Activated naive CD8-positive, alpha-beta T cell (primary cell): ENCODE measurements around the gene ZNF598.
A peak's percentile ranks its signal among the peaks of the same experiment; 100 is the strongest.
"Not testable (repeated sequence)": the region's sequence is repeated elsewhere in the genome, so short reads cannot be mapped to it uniquely, and the experiment has no call there.

Experiments
- H3K27ac Mint-ChIP-seq: one replicate; pipeline ENCODE4 v1.8.0; 2021; ENCODE audit warnings: mixed read lengths
- H3K27me3 Mint-ChIP-seq: one replicate; pipeline ENCODE4 v1.8.0; 2021; ENCODE audit warnings: mixed read lengths
- H3K36me3 Mint-ChIP-seq: one replicate; pipeline ENCODE4 v1.8.0; 2021; ENCODE audit warnings: mixed read lengths
- H3K4me1 Mint-ChIP-seq: one replicate; pipeline ENCODE4 v1.8.0; 2021; ENCODE audit warnings: low read depth, mixed read lengths
- H3K4me3 Mint-ChIP-seq: one replicate; pipeline ENCODE4 v1.8.0; 2021; ENCODE audit warnings: mild to moderate bottlenecking, mixed read lengths
- H3K9me3 Mint-ChIP-seq: one replicate; pipeline ENCODE4 v1.8.0; 2021; ENCODE audit warnings: low read depth, mixed read lengths

The ZNF598 gene

DNA sequence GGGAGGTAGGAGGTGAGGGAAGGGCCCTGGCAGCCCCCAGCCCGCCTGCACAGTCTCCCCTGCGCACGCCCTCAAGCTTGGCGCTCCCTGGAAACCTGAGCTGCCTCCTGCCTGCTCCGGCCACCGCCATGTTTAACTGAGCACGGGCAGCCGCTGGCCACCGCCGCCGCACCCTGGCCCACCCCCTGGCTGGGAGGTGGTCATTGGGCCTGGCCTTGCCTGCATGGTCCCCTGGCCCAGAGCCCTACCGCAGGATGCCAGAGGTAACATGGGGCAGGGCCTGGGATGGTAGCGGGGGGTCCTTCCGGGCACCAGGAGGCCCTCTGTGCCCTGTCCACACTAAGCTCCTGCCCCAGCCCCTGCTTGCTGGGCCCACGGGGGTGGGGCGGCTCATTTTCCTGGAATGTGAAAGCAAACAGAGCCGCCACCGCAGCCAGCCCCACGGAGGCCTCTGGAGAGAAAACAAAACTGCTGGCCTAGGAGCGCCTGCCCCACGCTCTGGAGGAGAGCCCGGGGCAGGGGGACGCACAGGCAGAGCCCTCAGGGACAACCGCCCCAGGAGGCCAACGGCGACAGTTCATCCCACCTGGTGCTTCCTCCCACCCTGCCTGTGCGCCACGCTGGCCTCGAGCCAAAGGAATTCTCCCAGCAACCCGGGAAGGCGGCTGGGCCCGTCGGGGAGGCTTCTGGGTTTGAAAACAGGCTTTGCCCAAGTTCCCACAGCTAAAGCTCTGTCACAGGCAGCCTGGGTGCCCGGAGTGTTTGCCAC lies 26.0 kb upstream of the ZNF598 start:
- no peaks in the 10 kb centered on the region for H3K4me1 Mint-ChIP-seq
- H3K27me3 Mint-ChIP-seq = no peaks in the 10 kb centered on the region
- H3K27ac Mint-ChIP-seq = no peak overlapping the region
- H3K36me3 Mint-ChIP-seq = no peaks in the 10 kb centered on the region
- H3K4me3 Mint-ChIP-seq = no peak overlapping the region
- no peaks in the 10 kb centered on the region for H3K9me3 Mint-ChIP-seq

DNA sequence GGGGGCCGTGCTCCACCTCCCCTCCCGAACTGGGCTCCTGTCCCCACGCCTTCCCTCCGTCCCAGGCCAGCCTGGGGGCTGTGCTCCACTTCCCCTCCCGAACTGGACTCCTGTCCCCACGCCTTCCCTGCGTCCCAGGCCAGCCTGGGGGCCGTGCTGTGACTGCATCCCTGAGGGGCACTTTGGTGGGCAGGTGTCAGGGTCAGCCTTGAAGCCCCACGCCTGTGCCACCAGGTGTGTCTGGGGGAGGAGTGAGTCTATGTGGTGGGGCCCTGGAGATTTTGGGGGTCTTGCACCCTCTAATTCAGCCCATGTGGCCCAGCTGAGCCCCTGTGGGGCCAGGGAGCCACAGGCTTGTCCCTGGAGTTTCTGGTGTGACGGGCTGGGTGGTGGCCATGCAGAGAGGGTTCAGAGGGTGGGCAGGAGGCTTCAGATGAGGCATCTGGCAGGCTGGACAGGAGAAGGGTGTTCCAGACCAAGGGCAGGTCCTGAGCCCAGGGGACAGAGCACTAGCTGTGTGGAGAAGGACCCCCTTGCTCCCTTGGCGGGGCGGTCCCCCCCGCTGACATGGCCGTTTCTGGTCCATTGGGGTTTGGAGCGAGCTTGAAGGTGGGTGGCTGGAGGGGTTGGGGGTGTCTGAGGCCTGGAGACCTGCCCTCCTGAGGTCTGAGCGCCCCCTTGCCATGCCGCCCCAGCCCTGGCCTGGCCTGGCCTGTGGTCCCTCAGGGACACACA lies 25.2 kb upstream of the ZNF598 start:
- no peaks in the 10 kb centered on the region for H3K36me3 Mint-ChIP-seq
- H3K27me3 Mint-ChIP-seq = no peaks in the 10 kb centered on the region
- no peak overlapping the region for H3K27ac Mint-ChIP-seq
- no peak overlapping the region for H3K4me3 Mint-ChIP-seq
- no peaks in the 10 kb centered on the region for H3K9me3 Mint-ChIP-seq
- H3K4me1 Mint-ChIP-seq = no peaks in the 10 kb centered on the region

DNA sequence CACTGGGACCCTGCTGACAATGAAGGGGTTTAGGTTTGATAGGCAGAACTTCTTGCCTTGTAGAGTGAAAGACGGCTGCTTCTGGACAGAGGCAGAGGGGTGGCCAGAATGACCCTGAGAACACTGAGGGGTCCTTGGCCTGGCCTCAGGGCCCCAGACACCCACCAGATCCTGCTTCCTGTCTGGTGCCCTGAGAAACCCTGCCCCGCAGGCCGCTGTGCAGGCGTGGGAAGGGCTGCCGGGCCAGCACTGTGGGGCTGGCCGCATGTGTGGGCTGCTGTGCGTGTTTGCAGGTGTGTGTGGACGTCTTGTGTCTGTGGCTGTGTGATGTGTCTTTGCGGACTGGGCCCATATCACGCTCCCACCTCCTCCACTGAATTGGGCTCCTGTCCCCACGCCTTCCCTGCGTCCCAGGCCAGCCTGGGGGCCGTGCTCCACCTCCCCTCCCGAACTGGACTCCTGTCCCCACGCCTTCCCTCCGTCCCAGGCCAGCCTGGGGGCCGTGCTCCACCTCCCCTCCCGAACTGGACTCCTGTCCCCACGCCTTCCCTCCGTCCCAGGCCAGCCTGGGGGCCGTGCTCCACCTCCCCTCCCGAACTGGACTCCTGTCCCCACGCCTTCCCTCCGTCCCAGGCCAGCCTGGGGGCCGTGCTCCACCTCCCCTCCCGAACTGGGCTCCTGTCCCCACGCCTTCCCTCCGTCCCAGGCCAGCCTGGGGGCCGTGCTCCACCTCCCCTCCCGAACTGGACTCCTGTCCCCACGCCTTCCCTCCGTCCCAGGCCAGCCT lies 24.5 kb upstream of the ZNF598 start:
- H3K27me3 Mint-ChIP-seq, H3K27ac Mint-ChIP-seq, H3K4me1 Mint-ChIP-seq, H3K9me3 Mint-ChIP-seq, H3K36me3 Mint-ChIP-seq, H3K4me3 Mint-ChIP-seq: not testable (repeated sequence)

DNA sequence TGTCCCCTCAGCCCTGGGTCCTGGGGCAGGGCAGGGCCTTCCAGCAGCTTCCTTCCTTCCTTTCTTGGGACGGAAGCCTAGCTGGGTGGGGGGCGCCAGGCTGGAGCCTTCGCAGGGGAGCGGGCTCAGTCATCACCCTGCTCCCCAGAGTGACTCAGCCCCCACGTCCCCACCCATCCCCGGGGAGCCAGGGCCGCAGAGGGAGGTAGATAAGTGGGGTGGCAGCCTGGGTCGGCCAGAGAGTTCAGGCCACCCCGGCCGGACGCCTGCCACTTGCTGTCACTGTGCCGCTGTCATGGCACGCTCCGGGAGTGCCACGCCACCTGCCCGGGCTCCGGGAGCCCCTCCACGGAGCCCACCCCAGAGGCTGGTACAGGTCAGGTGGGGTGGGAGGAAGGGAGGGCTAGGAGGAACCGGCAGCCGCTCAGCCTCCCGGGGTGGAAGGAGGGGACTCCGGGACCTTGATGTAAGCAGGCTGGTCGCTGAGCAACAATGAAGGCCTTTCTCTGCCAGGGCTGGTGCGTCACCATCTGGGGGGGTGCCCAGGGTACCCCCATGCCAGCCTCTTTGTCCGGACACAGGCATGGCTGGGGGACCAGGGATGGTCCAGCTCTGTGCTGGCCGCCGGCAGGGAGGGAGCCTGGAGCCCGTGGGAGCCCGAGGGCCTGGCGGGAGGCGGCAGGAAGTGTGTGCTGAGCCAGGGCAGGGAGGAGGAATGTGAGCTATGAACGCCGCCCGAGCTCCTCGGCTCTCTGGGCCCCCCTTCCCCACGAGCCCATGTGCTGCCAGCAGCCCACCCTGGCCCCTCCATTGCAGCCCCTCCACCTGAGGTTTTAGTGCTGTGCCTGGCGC lies 23.7 kb upstream of the ZNF598 start:
- Mint-ChIP-seq H3K4me3 (no peak overlapping the region), H3K9me3 (no peaks in the 10 kb centered on the region), H3K36me3 (no peaks in the 10 kb centered on the region), H3K27me3 (no peaks in the 10 kb centered on the region), H3K27ac (no peak overlapping the region), H3K4me1 (no peaks in the 10 kb centered on the region)

DNA sequence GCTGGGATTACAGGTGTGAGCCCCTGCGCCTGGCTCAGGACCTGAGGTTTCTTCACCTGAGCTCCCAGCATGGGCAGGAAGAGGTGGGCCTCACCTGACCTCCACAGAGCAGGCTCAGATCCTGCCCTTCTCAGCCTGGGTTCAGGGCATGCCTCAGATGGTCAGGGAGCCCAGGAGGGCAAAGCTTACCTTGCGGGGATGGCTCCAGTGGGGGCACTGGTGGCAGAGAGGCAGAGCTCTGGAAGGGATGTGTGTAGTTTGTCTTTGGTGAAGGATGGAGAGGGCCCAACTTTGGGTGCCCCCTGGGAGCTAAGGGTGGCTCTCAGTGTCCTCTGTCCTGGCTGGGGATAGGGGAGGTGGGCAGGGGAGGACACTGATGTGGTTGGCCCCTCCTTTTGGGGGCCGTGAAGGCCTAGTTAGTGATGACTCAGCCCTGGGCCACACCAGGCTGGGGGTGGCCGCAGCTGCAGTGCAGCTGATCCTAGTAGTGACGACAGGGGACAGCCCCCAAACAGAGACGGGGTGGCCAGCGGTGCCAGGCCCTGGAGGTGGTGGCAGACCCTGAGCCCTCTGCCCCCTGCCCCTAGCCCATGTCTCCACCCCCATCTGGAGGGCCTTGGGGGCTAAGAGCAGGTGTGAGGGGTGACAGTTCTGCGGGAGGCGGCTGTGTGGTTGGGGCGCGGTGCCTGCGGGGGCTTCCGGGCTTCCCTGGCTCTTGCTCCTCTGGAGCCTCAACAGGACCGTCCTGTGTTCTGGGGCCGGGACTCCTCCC lies 22.9 kb upstream of the ZNF598 start:
- H3K4me3 Mint-ChIP-seq = no peak overlapping the region
- no peak overlapping the region for H3K27ac Mint-ChIP-seq

DNA sequence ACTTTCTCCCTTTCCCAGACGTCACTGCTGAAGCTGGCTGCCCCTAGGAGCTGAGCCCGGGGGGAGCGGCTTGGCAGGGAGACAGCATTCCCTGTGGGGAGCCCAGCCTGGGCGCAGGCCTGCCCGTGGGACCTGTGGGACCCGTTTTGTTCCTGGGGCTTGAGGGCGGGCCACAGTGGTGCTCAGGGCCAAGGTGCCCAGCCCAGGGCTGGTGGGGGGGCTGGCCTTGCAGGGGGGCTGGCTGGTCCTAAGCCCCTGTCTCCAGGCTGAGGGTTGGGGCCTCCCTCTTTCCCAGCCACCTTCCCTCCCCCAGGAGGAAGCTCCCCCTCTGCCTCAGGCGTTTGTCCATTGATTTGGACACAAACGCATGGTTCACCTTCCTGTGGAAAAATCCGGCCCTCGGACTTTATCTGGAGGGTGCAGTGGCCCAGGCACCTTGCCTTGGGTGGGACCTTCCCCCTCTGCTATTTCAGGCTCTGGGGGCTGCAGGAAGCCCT lies 21.5 kb upstream of the ZNF598 start:
- H3K36me3 Mint-ChIP-seq = no peaks in the 10 kb centered on the region
- peaks cover 4% of the 10 kb centered on the region for H3K4me1 Mint-ChIP-seq
- no peak overlapping the region for H3K4me3 Mint-ChIP-seq

More for the DNA sequence above, 22.9 kb upstream of the ZNF598 start:
- H3K36me3 Mint-ChIP-seq = no peaks in the 10 kb centered on the region
- H3K27me3 Mint-ChIP-seq = no peaks in the 10 kb centered on the region
- H3K4me1 Mint-ChIP-seq = peaks cover 3% of the 10 kb centered on the region
- no peaks in the 10 kb centered on the region for H3K9me3 Mint-ChIP-seq

DNA sequence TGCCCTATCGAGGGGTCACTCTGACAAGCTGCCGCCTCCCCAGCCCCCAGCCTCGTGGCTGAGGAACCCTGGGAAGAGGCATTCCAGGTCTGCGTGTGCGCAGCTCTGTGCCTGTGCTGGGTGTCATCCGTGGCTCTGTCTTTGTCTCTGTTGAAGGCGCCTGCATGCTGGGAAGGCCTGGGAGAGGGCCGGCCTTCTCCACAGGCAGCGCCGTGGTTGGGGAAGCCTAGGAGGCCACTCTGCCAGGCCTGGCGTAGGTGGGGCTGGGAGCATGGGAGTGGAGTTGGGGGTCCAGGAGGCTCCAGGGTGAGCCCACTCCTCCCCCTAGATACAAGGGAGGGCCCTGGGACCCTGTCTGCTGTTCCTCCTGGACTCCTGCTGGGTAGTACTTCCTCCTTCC lies 20.4 kb upstream of the ZNF598 start:
- peaks cover 7% of the 10 kb centered on the region for H3K4me1 Mint-ChIP-seq
- H3K9me3 Mint-ChIP-seq = no peaks in the 10 kb centered on the region
- no peaks in the 10 kb centered on the region for H3K36me3 Mint-ChIP-seq
- no peak overlapping the region for H3K4me3 Mint-ChIP-seq
- H3K27me3 Mint-ChIP-seq = no peaks in the 10 kb centered on the region
- H3K27ac Mint-ChIP-seq = no peak overlapping the region

More for the DNA sequence above, 21.5 kb upstream of the ZNF598 start:
- no peak overlapping the region for H3K27ac Mint-ChIP-seq
- H3K9me3 Mint-ChIP-seq = no peaks in the 10 kb centered on the region
- no peaks in the 10 kb centered on the region for H3K27me3 Mint-ChIP-seq

DNA sequence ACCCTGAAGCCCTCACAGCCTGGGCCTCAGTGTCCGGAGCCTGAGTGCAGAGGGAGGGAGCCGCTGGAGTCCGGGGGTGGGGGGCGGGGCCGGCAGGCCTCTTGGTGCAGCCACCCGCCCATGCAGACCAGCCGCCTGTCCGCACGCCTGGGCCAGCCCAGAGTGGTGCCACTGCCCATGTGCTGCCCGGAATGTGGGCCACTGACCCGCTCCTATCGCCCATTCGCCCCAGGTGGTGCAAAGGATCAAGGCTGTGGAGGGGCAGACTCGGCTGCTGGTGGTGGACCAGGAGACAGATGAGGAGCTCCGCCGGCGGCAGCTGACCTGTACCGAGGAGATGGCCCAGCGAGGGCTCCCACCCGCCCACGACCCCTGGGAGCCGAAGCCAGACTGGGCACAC lies 19.7 kb upstream of the ZNF598 start:
- Mint-ChIP-seq H3K9me3 (no peaks in the 10 kb centered on the region), H3K36me3 (no peaks in the 10 kb centered on the region), H3K27ac (no peak overlapping the region), H3K4me1 (peaks cover 7% of the 10 kb centered on the region), H3K27me3 (no peaks in the 10 kb centered on the region), H3K4me3 (no peak overlapping the region)

DNA sequence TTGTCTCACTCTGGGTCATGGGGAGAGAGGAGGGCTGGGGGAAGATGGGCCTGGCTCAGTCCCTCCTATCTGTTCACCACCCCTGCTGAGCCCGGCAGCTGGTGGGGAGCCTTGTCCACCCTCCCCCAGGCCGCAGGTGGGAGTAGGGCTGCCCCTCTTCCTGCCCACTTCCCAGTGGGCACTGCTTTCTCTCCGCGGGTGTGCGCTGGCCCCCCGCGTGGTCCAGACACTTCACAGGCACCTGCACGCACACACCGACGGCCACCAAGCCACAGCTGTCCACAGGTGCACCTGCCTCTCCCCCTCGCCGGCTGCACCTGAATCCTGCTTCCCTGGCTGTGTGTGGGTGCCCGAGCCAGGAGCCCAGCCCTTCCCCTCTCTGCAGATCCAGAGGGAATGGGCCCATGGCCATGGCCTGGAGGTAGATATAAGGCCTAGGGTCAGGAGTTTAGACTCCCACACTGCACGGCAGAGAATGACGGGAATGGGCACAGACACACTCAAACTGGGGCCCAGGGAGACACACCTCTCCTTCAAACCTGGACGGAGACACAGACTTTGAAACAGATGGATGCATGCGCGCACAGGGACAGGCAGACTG lies 19.1 kb upstream of the ZNF598 start:
- Mint-ChIP-seq H3K27ac (no peak overlapping the region), H3K36me3 (no peaks in the 10 kb centered on the region), H3K9me3 (no peaks in the 10 kb centered on the region), H3K27me3 (no peaks in the 10 kb centered on the region), H3K4me3 (no peak overlapping the region), H3K4me1 (peaks cover 12% of the 10 kb centered on the region)

DNA sequence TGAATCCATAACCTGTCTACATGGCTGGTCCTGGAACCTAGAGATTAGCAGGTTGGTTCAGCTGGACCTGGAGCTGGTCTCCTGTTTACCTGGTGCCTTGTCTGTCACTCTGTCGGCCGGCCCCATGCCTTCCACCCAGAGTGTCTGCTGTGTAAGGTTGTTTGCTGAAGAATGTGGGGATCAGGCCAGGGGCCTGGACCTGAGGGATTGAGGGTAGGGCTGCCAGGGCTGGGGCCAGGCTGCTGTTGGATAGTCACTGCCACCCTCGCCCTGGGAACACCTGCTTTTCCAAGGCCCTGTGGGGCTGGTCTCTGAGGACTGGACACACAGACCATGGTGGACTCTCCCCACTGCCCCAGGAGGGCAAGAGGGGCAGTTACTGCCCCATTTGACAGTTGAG lies 18.5 kb upstream of the ZNF598 start:
- H3K4me3 Mint-ChIP-seq = peak overlapping the region; percentile 78

DNA sequence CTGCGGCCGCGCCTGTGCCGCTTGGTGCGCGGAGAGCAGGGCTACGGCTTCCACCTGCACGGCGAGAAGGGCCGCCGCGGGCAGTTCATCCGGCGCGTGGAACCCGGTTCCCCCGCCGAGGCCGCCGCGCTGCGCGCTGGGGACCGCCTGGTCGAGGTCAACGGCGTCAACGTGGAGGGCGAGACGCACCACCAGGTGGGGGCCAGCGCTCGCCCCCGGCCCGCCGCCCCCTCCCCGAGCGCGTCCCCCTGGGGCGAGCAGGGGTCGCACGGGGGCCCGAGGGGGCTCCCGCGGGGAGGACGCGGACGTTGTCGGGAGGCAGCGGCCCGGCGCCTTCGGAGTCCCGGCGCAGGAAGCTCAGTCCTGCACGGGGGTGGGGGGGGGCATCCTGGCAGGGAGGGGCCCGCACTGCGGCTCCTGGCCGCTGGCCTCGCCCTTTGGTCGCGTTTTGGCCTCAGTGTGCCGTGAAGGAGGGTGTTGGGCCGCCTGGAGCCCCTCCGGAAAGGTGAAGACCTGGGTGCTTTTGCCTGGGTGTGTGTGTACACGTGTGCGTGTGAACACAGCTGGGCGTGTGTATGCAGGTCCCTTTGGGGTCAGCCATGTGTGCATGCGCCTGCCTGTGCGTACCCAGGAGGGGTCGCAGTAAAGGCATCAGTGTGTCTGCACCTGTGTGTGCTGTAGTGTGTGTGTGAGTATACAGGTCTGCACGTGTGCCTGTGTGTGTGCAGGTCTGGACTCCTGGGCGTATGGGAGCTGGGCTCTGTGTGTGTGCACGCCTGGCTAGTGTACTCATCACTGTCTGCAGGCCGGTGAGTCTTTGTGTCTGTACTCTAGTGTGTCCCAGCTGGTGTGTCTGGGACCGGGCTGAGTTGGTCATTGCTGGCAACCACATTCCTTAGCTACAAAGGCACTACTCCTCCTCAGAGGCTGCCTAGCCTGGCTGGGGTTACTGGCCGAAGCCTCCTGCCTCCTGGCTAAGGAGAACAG lies 17.7 kb upstream of the ZNF598 start:
- H3K9me3 Mint-ChIP-seq = no peaks in the 10 kb centered on the region
- no peak overlapping the region for H3K27ac Mint-ChIP-seq
- no peaks in the 10 kb centered on the region for H3K36me3 Mint-ChIP-seq
- peaks cover 19% of the 10 kb centered on the region for H3K4me1 Mint-ChIP-seq
- peaks cover 2% of the 10 kb centered on the region for H3K27me3 Mint-ChIP-seq
- peak overlapping the region; percentile 78 for H3K4me3 Mint-ChIP-seq

More for the DNA sequence above, 18.5 kb upstream of the ZNF598 start:
- Mint-ChIP-seq H3K4me1 (peaks cover 12% of the 10 kb centered on the region), H3K27me3 (no peaks in the 10 kb centered on the region), H3K9me3 (no peaks in the 10 kb centered on the region), H3K27ac (no peak overlapping the region), H3K36me3 (no peaks in the 10 kb centered on the region)

DNA sequence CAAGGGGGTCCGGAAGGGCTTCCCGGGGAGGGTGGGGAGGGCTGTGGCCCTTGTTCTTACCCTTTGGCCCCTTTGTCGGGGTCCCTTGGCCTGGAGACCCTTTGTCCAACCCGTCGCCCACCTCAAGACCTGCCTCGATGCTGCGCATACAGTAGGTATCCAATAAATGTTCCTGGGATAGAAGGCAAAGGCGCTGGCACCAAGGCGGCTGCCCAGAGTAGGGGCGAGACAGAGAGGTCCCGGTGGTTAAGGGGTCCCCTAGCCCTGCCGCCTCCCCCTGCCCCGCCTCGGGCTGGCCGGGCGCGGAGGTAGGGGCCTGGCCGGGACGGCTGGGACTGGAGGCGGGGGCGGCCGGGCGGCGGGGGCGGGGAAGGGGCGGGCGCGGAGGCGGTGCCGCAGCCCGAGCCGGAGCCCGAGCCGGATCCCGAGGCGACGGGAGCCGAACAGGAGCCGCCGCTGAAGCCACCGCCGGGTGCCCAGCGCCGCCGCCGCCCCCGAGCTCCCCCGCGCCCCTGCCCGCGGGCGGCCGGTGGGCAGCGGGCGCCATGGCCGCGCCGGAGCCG lies 16.9 kb upstream of the ZNF598 start, which contains the start of gene NHERF2:
TSS of gene NHERF2 (plus strand) at position 442 of the 563 bp plus-strand sequence. CDS start at position 546, 104 bp downstream.
- H3K27me3 Mint-ChIP-seq = peaks cover 3% of the 10 kb centered on the region
- no peak within 1 kb of the TSS for H3K27ac Mint-ChIP-seq
- H3K4me3 Mint-ChIP-seq = peak within 1 kb of the TSS; percentile 78
- H3K4me1 Mint-ChIP-seq = peaks cover 19% of the 10 kb centered on the region
- no peaks in the 10 kb centered on the region for H3K36me3 Mint-ChIP-seq
- no peaks in the 10 kb centered on the region for H3K9me3 Mint-ChIP-seq
